ENCODE measurements around the gene TARS1.

Gene TARS1

GRCh38 chr5:33441241-33442177, 744 bp downstream of the TARS1 start:
- DNase-seq: no peak

- no peak for DNase-seq
Measured at GRCh38 chr5:33444542-33444941, 3.8 kb downstream of the TARS1 start.

- DNase-seq: no peak
Measured at GRCh38 chr5:33445798-33446197, 5.0 kb downstream of the TARS1 start.

GRCh38 chr5:33448118-33448517, 7.4 kb downstream of the TARS1 start:
- DNase-seq: no peak

GRCh38 chr5:33457126-33457525, 16.4 kb downstream of the TARS1 start:
- DNase-seq: no peak

GRCh38 chr5:33457817-33458216, 17.1 kb downstream of the TARS1 start:
- no peak for DNase-seq

GRCh38 chr5:33460210-33460609, 19.4 kb downstream of the TARS1 start:
- no peak for DNase-seq

GRCh38 chr5:33462456-33462855, 21.7 kb downstream of the TARS1 start:
- no peak for DNase-seq

- DNase-seq: no peak
Measured at GRCh38 chr5:33465120-33465519, 24.4 kb downstream of the TARS1 start.

GRCh38 chr5:33468775-33469435, 28.1 kb downstream of the TARS1 start:
- no peak for DNase-seq

GRCh38 chr5:33470544-33470943, 29.8 kb downstream of the TARS1 start:
- peak; percentile 2 for DNase-seq

GRCh38 chr5:33472805-33473409, 32.1 kb downstream of the TARS1 start:
- DNase-seq: no peak

GRCh38 chr5:33474004-33474403, 33.2 kb downstream of the TARS1 start:
- DNase-seq: no peak

GRCh38 chr5:33474931-33475499, 34.2 kb downstream of the TARS1 start:
- DNase-seq: no peak

GRCh38 chr5:33475706-33476105, 34.9 kb downstream of the TARS1 start:
- DNase-seq: no peak

- DNase-seq: no peak
Measured at GRCh38 chr5:33476992-33477391, 36.2 kb downstream of the TARS1 start.

GRCh38 chr5:33477816-33478215, 37.1 kb downstream of the TARS1 start:
- no peak for DNase-seq

- no peak for DNase-seq
Measured at GRCh38 chr5:33479311-33479710, 38.5 kb downstream of the TARS1 start.

GRCh38 chr5:33480876-33481275, 40.1 kb downstream of the TARS1 start:
- DNase-seq: no peak

GRCh38 chr5:33482335-33482734, 41.6 kb downstream of the TARS1 start:
- DNase-seq: no peak

GRCh38 chr5:33487236-33487635, 46.5 kb downstream of the TARS1 start:
- DNase-seq: no peak

- DNase-seq: no peak
Measured at GRCh38 chr5:33488558-33489355, 48.0 kb downstream of the TARS1 start.
